GM19238 (cell line): ENCODE data around the gene TNIP1.
A peak's percentile ranks its signal among the peaks of the same experiment; 100 is the strongest.

Source experiments
- DNase-seq: peaks from one replicate; pipeline ENCODE4 v3.0.0; 2011; ENCODE audit warnings: low spot score; ENCODE audit not compliant: insufficient read length

Gene TNIP1, protein sequence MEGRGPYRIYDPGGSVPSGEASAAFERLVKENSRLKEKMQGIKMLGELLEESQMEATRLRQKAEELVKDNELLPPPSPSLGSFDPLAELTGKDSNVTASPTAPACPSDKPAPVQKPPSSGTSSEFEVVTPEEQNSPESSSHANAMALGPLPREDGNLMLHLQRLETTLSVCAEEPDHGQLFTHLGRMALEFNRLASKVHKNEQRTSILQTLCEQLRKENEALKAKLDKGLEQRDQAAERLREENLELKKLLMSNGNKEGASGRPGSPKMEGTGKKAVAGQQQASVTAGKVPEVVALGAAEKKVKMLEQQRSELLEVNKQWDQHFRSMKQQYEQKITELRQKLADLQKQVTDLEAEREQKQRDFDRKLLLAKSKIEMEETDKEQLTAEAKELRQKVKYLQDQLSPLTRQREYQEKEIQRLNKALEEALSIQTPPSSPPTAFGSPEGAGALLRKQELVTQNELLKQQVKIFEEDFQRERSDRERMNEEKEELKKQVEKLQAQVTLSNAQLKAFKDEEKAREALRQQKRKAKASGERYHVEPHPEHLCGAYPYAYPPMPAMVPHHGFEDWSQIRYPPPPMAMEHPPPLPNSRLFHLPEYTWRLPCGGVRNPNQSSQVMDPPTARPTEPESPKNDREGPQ

DNA sequence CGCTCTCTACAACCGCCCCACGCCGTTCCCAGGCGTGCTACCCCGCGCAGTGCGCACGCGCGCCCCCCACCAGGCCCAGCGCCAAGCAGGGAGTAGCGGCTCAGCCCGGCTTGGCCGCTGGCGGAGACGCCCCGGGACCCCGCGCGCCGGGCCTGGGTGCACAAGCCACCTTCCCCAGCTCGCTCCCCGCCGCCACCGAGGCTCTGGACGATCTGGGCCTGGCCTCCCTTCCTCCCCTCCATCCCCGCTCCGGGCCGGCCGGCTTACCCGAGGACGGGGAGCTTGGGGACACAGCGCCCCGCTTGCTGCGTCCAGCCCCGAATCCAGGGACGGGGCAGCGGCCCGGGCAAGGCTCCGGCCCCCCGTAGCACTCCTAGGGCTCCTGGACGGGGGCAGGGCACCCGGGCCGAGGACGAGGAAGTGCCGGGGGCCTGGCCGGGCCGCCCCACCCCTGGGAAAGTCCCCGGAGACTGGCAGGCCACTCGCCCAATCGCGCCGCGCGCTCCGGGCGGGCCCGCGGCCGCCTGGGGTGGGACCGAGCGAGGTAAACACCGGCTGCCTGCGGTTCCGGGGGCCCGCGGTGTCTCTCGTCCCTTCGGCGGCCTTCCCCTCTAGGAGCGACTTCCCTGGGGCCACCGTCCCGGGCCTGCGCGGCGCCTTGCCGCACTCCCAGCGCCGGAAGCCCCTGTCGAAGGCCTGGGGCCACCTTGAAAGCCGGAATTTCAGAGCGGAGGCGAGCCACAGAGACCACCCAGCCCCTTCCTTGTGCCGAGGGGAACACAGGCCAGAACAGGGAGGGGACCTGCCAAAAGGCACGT, at the start of gene TNIP1:
TSS of gene TNIP1 (minus strand) at position 422 of the 818 bp plus-strand sequence. CDS start 15,939 bp downstream, outside the sequence.
- DNase-seq: peak; percentile 94

DNA sequence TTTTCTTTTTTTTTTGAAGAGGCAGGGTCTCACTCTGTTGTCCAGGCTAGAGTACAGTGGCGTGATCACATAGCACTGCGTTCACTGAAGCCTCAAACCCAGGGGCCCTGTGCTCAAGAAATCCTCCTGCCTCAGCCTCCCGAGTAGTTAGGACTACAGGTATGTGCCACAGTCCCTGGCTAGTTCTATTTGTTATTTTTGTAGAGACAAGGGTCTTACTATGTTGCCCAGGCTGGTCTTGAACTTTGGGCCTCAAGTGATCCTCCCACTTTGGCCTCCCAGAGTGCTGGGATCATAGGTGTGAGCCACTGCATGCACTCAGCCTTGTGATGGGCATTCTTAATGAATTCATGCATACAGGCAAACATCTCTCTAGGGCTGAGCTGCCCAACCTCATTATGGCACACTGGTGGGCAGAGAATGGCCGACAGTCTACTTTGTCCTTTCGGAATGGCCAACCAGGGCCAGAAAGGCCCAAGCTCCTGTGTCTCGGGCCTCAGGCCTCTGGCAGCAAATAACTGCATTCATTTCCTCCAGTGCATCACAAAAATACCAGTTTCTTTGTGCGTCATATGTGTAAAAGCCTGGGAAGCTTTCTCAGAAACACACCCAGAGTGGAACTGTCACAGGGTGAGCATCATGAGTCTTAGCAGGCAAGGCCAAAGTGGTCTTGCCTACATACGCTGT, 49.5 kb upstream of the TNIP1 start:
- DNase-seq: no peak

DNA sequence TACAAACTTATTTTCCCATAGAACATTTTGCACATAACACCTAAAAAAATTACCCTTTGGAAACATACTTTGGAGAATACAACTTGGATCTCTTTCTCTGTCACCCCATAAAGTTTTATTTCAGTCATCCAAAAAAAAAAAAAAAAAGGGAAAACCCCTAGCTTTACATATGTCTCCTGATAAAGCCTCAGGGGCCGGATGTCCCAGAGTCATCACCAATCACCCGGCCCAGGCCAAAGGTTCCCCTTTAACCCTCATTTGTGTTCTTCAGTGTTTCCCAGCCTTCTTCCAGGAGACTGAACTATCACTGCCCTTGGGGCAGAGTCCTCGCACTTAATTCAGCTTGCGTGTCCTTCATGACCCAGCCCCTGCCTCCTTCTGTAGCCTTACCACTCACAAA, 48.0 kb upstream of the TNIP1 start:
- DNase-seq: no peak

- no peak for DNase-seq
Measured at GRCh38 chr5:151127926-151128325, 47.1 kb upstream of the TNIP1 start.

DNA sequence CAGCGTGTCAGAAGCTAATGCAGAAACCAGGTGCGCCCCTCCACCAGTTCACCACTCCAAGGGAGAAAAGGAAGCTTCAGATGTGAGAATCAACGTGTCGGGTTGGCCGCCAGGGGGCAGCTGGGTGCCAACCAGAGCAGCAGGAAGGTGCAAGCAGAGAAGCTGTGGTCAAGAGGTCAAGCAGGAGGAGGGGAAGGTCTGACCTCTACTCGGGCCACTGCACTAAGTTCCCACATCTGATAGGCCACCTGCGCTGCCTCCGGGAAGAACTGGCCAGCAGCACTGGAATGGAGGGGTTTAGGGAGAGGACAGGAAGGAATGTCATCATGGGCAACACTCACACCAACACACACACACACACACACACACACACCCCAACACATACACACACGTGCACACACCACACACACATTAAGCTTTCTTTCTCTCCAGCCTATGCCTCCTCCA, 45.4 kb upstream of the TNIP1 start:
- DNase-seq: peak; percentile 58

DNA sequence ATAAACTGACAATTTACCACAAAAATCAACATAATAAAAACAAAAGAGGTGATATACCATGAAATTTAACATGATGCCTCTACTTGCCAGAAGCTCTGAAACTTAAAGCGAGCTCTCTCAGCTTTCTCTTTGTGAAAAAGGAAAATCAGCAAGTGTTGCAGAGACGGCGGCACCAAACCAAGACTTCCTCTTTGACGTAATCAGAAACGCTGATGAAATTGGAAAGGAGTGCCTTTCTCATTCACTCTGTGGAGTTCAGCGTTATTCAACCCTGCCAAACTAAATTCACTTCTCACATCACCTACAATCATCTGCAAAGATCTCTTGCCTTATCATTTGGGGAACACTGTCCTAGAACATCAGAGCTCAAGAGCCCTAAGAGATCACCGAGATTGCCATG, 44.6 kb upstream of the TNIP1 start:
- DNase-seq: no peak

DNA sequence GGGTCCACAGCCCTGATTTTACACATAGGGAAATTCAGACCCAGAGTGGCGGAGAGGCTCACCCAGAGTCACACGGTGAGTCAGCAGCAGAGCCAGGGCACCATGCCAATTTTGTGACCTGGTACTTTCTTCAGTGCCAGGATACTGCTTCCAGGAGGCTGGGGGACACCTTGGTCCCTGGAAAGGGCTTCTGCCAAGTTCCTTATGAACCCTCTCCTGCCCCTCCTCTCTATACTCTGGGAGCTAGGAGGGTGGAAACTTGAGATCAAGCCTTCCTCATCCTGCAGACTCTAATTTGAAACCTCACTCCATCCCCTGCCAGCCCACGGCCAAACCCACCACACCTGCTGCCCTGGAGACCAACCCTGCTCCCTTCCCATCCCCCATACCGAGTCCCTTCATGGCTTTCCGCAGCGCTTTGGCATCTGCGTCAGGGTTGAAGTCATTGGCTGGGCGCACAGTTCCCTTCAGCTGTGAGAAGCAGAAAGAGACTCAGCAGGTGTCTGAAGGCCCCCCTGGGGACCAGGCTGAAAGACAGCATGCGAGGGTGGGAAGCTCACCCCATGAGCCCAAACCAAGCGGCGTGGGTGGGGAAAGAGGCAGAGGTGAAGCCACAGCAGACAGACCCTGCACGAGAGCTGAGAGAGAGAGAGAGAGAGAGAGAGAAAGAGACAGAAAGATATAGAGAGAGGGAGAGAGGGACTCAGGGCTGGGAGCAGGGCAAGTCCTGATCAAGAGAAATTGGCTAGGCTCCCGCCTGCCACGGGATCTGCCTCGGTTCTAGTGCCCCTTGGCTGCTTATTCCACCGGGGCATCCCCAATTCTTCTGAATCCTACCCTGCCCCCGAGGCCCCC, 43.3 kb upstream of the TNIP1 start:
- peak; percentile 76 for DNase-seq

DNA sequence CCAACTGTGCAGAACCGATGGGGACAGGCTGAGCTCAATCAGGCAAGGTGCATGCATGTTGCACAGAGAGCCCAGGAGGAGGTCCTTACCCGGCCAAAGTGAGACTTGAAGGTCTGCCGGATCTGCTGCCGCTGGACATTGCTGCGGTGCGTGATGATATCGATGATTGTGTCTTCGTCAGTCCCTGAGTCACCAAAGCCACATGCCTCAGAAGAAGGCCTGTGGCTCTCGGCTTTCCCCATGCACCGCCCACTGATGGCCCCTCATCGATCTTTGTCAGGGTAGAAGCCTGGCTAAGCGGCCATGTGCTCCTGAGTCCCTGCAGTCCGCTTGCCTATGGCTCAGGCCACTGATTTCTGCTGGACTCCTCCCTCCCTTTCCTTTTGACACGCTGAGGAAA, 42.0 kb upstream of the TNIP1 start:
- no peak for DNase-seq

DNA sequence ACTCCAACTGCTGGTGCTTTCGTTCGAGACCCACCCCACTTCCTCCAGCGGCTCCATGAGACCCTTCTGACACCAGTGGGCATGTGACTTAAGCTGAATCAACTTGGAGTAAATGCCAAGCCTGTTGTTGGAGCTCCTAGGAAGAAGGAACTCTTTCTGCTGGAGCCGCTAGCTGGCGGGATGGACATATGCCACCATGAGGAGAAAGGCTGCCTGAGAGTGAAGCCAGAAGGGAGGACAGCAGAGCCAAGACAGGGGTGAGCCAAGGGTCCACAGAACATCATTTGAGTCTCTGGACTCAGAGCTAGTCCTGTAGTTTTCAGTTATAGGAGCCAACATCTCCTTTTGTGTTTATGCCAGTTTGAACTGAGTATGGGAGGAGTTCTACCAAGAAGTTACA, 40.8 kb upstream of the TNIP1 start:
- no peak for DNase-seq

DNA sequence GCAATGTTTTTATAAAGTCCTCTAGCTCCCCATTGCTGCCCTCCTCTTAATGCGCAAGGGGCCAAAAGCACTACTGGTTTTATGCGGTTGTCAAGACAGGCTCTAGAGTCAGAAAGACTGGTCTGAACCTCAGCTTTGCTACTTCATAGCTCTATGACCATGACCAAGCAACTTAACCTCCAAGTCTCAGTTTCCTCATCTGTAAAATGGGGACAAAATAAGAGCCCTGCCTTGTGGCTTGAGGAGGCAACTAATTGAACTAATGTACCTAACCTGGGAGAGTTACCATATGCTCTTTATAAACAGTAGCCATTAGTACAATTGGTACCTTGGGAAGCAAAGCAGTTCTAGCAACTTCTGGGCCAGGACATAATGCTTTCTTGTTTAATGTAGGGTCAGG, 40.3 kb upstream of the TNIP1 start:
- DNase-seq: no peak

DNA sequence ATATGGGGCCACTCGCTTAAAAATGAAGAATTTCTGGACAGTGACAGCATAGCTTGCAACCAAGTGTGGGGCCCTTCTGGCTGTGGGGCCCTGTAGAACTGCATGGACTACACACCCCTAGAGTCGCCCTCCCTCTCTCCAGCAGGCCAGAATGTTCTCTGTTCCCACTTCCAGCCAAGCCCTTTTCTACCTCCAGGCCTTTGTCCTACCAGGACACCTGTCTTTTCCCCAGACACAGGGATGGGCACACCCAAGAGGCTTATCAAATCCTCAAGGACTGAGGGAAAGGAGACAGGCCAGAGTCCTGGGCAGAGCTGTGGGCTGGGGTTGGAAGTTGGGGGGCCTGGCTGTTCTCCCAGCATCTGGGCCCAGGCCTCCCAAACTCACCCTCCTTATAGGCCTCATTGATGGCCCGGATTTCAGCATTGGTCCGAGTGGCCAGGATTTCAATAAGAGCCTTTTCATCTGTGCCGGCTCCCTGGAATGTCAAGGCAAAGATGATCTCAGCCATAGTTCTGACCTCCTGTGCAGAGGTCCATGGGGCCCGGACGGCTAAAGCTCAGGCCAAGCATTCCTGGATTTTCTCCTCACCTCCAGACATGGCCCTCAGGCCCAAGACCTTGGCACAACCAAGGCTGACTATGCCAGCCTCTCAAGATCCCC, 38.2 kb upstream of the TNIP1 start:
- DNase-seq: no peak

GRCh38 chr5:151115272-151115905, 34.6 kb upstream of the TNIP1 start:
- DNase-seq: peak; percentile 60

GRCh38 chr5:151113651-151114050, 32.8 kb upstream of the TNIP1 start:
- DNase-seq: no peak

DNA sequence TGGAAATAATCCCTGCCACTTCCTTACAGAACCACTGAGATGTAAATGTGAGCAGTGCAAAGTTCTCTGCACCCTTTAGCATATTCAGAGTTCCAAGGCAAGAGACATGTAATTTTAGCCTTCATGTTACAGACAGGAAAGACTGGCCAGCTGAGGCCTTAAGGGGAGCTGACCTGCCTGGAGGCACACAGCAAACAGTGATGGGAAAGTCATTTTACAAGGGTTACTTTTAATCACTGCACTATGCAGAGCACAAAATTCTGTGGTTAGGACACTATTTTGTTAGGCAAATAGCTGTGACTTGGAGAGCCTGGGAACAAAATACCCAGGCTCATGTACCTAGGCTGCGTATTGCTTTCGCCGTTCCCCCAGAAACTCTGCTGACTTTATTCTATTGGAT, 30.2 kb upstream of the TNIP1 start:
- DNase-seq: no peak

- DNase-seq: no peak
Measured at GRCh38 chr5:151110122-151110681, 29.4 kb upstream of the TNIP1 start.

- no peak for DNase-seq
Measured at GRCh38 chr5:151108566-151108965, 27.7 kb upstream of the TNIP1 start.

- no peak for DNase-seq
Measured at GRCh38 chr5:151107738-151108520, 27.1 kb upstream of the TNIP1 start.

GRCh38 chr5:151107084-151107483, 26.2 kb upstream of the TNIP1 start:
- DNase-seq: no peak
